PC-9 (cell line): Measurements from ENCODE around the gene AOAH. TPM values are rescaled to one million over a fixed set of nuclear protein-coding genes. Genes with fewer than 3 reads are reported as not detected.

Experiments used
- BruUV-seq: library from RNA; stranded (reverse); fragments of 400-500 nt; replicated peaks from 2 replicates; lab custom pipeline; 2021; lab: Mats Ljungman, UMichigan
- CTCF ChIA-PET: fragments of 300-600 bp; sonication (Branson Sonifier 250); formaldehyde crosslinking; loops from one replicate; lab custom pipeline; 2022; ENCODE audit warnings: antibody characterized with exemption; lab: Charles Lee
- POLR2A ChIA-PET: fragments of 300-600 bp; sonication (Branson Sonifier 250); formaldehyde crosslinking; loops from one replicate; lab custom pipeline; 2022; ENCODE audit warnings: antibody characterized with exemption; ENCODE audit not compliant: unreplicated experiment; lab: Charles Lee
- DNase-seq, 2 experiments: peaks; one replicate each; pipeline versions ENCODE4 v3.0.0 to v3.0.0-alpha.2; 2015 to 2022; ENCODE audit warnings: mixed read lengths in 1 of 2
- H2AFZ ChIP-seq: fragments of 200-600 bp; sonication (generic); 2 replicates; pipeline ENCODE4 v1.8.1; 2017; ENCODE audit warnings: antibody characterized with exemption
- H3F3A ChIP-seq: fragments of 200-600 bp; sonication (generic); 2 replicates; pipeline ENCODE4 v1.8.1; 2017; ENCODE audit warnings: antibody characterized with exemption, mild to moderate bottlenecking, low read depth; ENCODE audit not compliant: insufficient read depth
- H3K27ac ChIP-seq: fragments of 200-600 bp; sonication (generic); 2 replicates; pipeline ENCODE4 v1.6.1; 2016; ENCODE audit warnings: mixed run types
- H3K27me3 ChIP-seq: fragments of 200-600 bp; sonication (generic); 2 replicates; pipeline ENCODE4 v1.6.1; 2016; ENCODE audit warnings: low read depth, mixed run types; ENCODE audit not compliant: insufficient read depth
- H3K36me3 ChIP-seq: fragments of 200-600 bp; sonication (generic); 2 replicates; pipeline ENCODE4 v1.6.1; 2016; ENCODE audit warnings: low read depth, mixed run types
- H3K4me1 ChIP-seq: fragments of 200-600 bp; sonication (generic); replicated peaks from 2 replicates; pipeline ENCODE4 v1.6.1; 2016; ENCODE audit warnings: mixed run types; ENCODE audit not compliant: insufficient read depth
- H3K4me2 ChIP-seq: fragments of 200-600 bp; sonication (generic); 2 replicates; pipeline ENCODE4 v1.6.1; 2017; ENCODE audit warnings: mixed run types
- H3K4me3 ChIP-seq: fragments of 200-600 bp; sonication (generic); 2 replicates; pipeline ENCODE4 v1.6.1; 2016; ENCODE audit warnings: mixed run types
- H3K79me2 ChIP-seq: fragments of 200-600 bp; sonication (generic); 2 replicates; pipeline ENCODE4 v1.6.1; 2017; ENCODE audit warnings: low read depth, mixed run types
- H3K9me2 ChIP-seq: fragments of 200-600 bp; sonication (generic); 2 replicates; pipeline ENCODE4 v1.8.1; 2017; ENCODE audit warnings: mild to moderate bottlenecking; ENCODE audit not compliant: insufficient read depth
- H3K9me3 ChIP-seq: fragments of 200-600 bp; sonication (generic); 2 replicates; pipeline ENCODE4 v1.8.1; 2016; ENCODE audit warnings: low read depth; ENCODE audit not compliant: insufficient read depth
- H4K20me1 ChIP-seq: fragments of 200-600 bp; sonication (generic); 2 replicates; pipeline ENCODE4 v1.8.1; 2017; ENCODE audit not compliant: insufficient read depth
- EZH2 ChIP-seq: fragments of 200-600 bp; sonication (generic); IDR thresholded peaks from 2 replicates; pipeline ENCODE4 v1.8.0; 2017; ENCODE audit warnings: antibody characterized with exemption, low read depth
- intact Hi-C: fragments of 100-400 bp; cut with micrococcal nuclease; formaldehyde crosslinking; loops from one replicate; pipeline ENCODE4 v1.10.0; 2022; ENCODE audit not compliant: unreplicated experiment
- total RNA-seq: library from RNA; stranded (reverse); gene quantifications from 2 replicates; pipeline ENCODE4 v1.2.3, GENCODE V29; 2021
- TF ChIP-seq, protein P1 (sequence below): fragments of 200-600 bp; sonication (generic); conservative IDR thresholded peaks from 2 replicates; pipeline ENCODE4 v1.6.1; 2017; ENCODE audit warnings: mixed run types, antibody characterized with exemption, mild to moderate bottlenecking, moderate library complexity

The AOAH gene
- total RNA-seq, 1 experiment from 2014 or later, result not detected

DNA sequence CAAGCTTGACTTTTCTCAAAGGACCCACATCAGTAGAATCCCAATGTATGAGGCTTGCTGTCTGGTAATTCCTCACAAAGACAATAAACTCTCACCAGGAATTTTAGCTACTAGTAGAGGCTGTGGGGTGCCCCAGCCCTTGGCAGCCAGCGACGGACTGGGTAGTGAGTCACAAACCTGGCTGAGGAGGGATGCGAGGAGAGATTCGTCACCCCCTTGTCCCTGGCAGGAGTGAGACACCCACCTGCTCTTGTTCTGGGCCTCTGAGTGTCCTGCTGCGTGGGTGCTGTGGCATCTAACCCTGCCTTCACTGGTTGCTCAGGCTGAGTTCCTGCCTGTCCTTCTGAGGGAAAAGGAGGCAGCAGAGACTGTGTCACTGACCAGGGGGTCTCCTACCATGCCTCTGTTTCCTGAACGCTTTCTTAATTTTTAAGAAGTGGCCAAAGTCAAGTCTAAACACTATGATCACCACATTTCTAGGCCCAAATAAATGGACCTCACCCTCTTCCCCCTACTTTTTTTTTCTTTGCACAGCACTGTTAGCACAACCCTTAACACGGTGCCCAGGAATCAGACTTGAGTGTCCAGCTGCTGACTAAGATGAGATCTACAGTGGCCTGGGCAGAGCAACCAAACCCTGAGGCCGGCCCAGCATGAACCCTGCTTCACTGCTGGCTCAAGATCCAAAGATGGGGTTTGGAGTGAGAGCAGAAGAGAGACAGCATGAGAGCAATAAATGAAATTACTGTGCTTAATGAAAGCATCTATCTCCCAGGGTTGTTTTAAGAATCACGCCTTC lies 188.2 kb downstream of the AOAH start:
- POLR2A ChIA-PET, result no interaction called here

DNA sequence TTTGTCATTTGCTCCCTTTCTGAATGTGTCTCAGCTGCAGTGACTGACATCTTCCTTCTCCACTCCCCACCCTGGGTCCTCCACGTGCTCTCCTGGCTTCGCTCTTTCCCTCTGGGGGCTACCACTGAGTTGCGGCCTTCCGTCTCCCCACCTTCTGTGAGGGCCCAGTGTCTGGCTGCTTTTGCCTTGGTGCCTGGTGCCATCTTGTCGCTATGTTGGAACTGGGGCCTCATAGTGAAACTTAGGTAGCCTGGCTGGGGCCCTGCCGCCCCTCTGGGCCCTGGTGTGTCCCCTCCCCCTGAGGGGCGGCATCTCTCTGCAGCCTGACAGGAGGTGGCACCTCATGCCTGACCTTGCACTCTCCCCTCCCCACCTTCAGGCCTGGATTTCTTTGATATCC lies 190.6 kb downstream of the AOAH start:
- intact Hi-C loops, result no loop called here
- H3K4me1 ChIP-seq, result no peaks in the 10 kb centered on the region
- H3K9me3 ChIP-seq, result no peaks in the 10 kb centered on the region
- H3K36me3 ChIP-seq, result no peaks in the 10 kb centered on the region
- CTCF ChIA-PET, result no interaction called here
- H3K27me3 ChIP-seq, result peaks cover 7% of the 10 kb centered on the region; the same call in 1 of the 2 replicates
- H3K4me3 ChIP-seq, result no peak overlapping the region
- H3F3A ChIP-seq, result no peaks in the 10 kb centered on the region
- no peak overlapping the region for H3K4me2 ChIP-seq
- TF ChIP-seq, protein P1, sequence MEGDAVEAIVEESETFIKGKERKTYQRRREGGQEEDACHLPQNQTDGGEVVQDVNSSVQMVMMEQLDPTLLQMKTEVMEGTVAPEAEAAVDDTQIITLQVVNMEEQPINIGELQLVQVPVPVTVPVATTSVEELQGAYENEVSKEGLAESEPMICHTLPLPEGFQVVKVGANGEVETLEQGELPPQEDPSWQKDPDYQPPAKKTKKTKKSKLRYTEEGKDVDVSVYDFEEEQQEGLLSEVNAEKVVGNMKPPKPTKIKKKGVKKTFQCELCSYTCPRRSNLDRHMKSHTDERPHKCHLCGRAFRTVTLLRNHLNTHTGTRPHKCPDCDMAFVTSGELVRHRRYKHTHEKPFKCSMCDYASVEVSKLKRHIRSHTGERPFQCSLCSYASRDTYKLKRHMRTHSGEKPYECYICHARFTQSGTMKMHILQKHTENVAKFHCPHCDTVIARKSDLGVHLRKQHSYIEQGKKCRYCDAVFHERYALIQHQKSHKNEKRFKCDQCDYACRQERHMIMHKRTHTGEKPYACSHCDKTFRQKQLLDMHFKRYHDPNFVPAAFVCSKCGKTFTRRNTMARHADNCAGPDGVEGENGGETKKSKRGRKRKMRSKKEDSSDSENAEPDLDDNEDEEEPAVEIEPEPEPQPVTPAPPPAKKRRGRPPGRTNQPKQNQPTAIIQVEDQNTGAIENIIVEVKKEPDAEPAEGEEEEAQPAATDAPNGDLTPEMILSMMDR, result no peak
- no peak overlapping the region for H2AFZ ChIP-seq
- DNase-seq, result no peak
- BruUV-seq, result no TSS peak
- POLR2A ChIA-PET, result no interaction called here
- no peak overlapping the region for H3K27ac ChIP-seq
- H3K79me2 ChIP-seq, result no peaks in the 10 kb centered on the region
- no peaks in the 10 kb centered on the region for H3K9me2 ChIP-seq
- H4K20me1 ChIP-seq, result no peaks in the 10 kb centered on the region; the same call in 1 of the 2 replicates

More for the DNA sequence above, 188.2 kb downstream of the AOAH start:
- no TSS peak for BruUV-seq
- DNase-seq, result peak in 1 of 2 experiments; percentile 29
- Histone ChIP-seq H3K79me2 (no peaks in the 10 kb centered on the region), H3F3A (no peaks in the 10 kb centered on the region), H4K20me1 (no peaks in the 10 kb centered on the region), H3K27ac (no peak overlapping the region), H3K36me3 (no peaks in the 10 kb centered on the region), H3K9me2 (no peaks in the 10 kb centered on the region), H3K4me1 (no peaks in the 10 kb centered on the region), H3K4me3 (no peak overlapping the region), H3K4me2 (no peak overlapping the region), H2AFZ (no peak overlapping the region), H3K9me3 (no peaks in the 10 kb centered on the region), H3K27me3 (peaks cover 12% of the 10 kb centered on the region; the same call in 1 of the 2 replicates)
- TF ChIP-seq EZH2, result no peak
- TF ChIP-seq, protein P1, result no peak
- intact Hi-C loops, result no loop called here
- CTCF ChIA-PET, result interaction anchor here (0.7 kb wide), 1 partner anchor 48 kb away, joined by 9 read pairs; no protein-coding TSS in a partner anchor

DNA sequence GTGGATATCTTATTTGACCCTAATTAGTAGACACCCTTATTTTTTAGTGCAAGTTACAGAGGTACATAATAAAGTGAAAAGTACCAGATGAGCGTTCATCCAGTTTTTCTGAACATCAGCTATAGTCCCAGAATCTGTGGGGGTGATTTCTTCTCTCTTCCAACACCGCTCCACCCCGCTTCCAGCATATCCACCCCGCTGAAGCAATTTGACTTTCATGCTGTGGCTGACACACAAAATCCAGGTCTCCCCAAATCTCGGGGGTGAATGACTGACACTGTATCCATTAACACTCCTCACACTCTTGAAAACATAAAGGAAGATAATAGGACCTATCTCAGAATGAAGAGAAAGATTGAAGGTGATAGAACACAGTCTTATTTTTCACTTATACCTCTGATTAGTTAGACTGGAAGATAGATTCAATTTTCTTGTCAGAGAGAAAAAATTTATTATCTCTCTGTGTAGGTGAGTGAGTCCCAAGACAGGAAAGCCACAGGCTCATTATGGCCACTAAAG lies 191.3 kb downstream of the AOAH start:
- no peaks in the 10 kb centered on the region for H3K4me1 ChIP-seq
- no peak for DNase-seq
- H4K20me1 ChIP-seq, result no peaks in the 10 kb centered on the region; the same call in 1 of the 2 replicates
- H3K4me3 ChIP-seq, result no peak overlapping the region
- no peaks in the 10 kb centered on the region for H3K9me2 ChIP-seq
- TF ChIP-seq, protein P1, result no peak
- intact Hi-C loops, result no loop called here
- no peaks in the 10 kb centered on the region for H3K9me3 ChIP-seq
- no peaks in the 10 kb centered on the region for H3F3A ChIP-seq
- ChIA-PET POLR2A (no interaction called here), CTCF (no interaction called here)
- H3K27me3 ChIP-seq, result peaks cover 1% of the 10 kb centered on the region; the same call in 1 of the 2 replicates
- no peaks in the 10 kb centered on the region for H3K36me3 ChIP-seq
- no peak overlapping the region for H3K4me2 ChIP-seq
- no peak overlapping the region for H3K27ac ChIP-seq
- H2AFZ ChIP-seq, result no peak overlapping the region
- no peaks in the 10 kb centered on the region for H3K79me2 ChIP-seq
- BruUV-seq, result no TSS peak
